GM18909 (cell line): Measurements from ENCODE around the gene TSTD1.
"Not testable (repeated sequence)": the region's sequence is repeated elsewhere in the genome, so short reads cannot be mapped to it uniquely, and the experiment has no call there.

ENCODE experiments used
- ATAC-seq: cut with Tn5 transposase; IDR thresholded peaks from one replicate; pipeline ENCODE4 v1.9.1; 2021; ENCODE audit warnings: mild to moderate bottlenecking; ENCODE audit not compliant: unreplicated experiment, poor library complexity

Gene TSTD1

DNA sequence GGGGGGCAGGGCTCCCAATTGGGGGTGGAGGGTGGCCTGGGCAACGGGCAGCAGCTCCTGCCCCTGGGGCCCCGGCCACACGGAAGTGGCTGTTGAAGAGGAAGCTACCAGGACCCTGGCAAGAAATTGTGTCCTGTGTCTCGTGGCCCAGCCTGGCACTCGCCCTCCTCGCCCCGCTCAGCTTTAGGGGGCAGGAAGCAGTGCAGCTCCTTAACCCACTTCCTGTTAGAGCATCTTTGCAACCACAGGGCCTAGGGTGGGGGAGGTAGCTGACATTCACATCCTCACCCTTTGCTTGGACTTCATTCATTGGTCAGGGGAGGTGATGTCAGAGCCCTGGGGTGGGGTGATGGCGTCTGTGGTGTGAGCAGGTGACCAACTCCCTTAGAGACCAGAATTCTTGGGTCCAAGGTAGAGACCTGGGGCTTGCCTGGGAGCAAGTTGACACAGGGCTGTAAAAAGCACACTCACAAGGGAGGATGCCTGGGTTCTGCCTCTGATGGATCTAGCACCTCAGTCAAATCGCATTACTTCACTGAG, 31.0 kb upstream of the TSTD1 start, which contains the start of gene ARHGAP30:
Gene ARHGAP30 (minus strand): TSS at position 161 of the 540 bp plus-strand sequence. CDS start 267 bp downstream, outside the sequence.
- ATAC-seq = peak; percentile 82

GRCh38 chr1:161069241-161069640, 30.5 kb upstream of the TSTD1 start:
- peak; percentile 3 for ATAC-seq

GRCh38 chr1:161068306-161069234, 29.8 kb upstream of the TSTD1 start:
- ATAC-seq = peak; percentile 58

DNA sequence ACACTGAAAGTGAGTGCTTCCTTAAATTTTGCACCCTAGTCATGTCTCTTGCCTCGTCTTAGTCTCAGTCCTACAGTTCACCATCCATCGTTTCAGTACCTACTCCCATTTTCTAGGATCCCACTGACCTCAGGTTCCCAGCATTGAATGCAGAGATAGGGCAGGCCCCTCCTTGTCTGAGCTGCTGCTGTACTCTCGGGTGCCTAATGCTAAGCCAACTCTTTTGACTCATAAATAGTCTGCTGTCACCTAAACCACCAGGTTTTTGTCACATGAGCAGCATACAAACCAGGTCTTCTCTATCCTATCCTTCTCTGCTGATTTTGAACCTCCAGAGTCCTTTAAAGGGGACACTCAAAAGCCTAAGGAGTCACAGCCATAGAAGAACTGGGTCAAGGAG, 27.9 kb upstream of the TSTD1 start:
- no peak for ATAC-seq

DNA sequence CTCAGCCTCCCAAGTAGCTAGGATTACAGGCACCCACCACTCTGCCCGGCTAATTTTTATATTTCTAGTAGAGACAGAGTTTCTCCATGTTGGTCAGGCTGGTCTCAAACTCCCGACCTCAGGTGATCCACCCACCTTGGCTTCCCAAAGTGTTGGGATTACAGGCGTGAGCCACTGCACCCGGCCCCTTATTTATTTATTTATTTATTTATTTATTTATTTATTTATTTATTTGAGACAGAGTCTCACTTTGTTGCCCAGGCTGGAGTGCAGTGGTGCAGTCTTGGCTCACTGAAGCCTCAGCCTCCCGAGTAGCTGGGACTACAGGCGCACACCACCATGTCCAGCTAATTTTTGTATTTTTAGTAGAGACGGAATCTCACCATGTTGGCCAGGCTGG, 26.9 kb upstream of the TSTD1 start:
- ATAC-seq = not testable (repeated sequence)

GRCh38 chr1:161063936-161064335, 25.2 kb upstream of the TSTD1 start:
- not testable (repeated sequence) for ATAC-seq

GRCh38 chr1:161061419-161061818, 22.7 kb upstream of the TSTD1 start:
- ATAC-seq = no peak

DNA sequence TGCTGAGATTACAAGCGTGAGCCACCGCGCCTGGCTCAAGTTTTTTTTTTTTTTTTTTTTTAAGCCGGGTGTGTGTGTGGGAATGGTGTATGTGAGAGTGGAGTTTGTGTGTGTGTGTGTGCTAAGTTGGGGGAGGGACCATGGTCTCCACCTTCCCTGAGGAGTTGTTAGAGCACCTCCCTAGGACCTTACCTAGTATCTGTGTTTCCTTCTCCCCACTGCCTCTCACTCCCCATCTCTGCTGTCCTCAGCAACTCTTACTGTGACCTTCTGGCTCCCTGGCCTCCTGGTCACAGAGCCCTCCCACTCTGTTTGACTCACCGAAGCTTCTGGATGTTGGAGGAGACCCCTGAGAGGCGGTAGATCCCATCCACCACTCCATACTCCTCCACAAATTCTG, 20.5 kb upstream of the TSTD1 start:
- no peak for ATAC-seq

GRCh38 chr1:161054805-161055204, 16.0 kb upstream of the TSTD1 start:
- no peak for ATAC-seq

DNA sequence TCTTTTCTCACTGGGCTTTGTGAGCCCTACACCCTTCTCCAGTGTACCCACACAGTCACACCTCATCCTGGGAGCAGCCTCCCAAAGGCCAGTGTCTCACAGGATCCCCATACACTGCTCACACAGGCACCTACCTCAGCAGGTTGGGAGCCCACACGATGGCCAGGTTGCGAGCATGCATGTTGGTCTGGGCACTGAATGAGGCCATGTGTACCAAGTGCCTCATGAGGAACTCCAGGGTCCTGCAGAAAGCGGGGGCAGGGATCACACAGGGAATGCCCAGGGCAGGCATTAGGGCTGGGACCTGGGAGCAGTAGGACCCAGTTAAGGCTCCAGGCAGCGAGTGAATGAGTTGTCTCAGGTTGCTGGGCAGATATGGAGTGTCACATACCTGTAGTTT, 15.5 kb upstream of the TSTD1 start:
- no peak for ATAC-seq

DNA sequence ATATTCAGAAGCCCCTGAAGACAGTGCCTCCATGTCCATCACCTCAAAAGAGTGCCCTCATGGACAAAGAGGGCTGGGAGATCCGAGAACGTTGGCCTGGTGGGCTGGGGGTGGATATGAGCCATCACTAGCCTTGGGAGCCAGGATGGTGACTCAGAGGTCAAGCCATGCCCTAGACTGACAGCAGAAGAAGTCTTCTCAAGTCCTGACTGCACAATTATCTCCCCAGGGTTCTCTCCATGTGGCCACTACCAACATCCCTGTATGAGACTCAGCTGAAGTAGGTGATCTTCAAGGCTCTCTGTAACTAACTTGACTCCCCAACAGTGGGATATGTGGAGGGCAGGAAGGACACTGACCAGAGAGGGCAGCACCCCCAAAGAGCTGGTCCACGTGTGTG, 14.1 kb upstream of the TSTD1 start:
- ATAC-seq = no peak

- ATAC-seq = no peak
These were observed 12.5 kb upstream of the TSTD1 start for GRCh38 chr1:161051219-161051618.

DNA sequence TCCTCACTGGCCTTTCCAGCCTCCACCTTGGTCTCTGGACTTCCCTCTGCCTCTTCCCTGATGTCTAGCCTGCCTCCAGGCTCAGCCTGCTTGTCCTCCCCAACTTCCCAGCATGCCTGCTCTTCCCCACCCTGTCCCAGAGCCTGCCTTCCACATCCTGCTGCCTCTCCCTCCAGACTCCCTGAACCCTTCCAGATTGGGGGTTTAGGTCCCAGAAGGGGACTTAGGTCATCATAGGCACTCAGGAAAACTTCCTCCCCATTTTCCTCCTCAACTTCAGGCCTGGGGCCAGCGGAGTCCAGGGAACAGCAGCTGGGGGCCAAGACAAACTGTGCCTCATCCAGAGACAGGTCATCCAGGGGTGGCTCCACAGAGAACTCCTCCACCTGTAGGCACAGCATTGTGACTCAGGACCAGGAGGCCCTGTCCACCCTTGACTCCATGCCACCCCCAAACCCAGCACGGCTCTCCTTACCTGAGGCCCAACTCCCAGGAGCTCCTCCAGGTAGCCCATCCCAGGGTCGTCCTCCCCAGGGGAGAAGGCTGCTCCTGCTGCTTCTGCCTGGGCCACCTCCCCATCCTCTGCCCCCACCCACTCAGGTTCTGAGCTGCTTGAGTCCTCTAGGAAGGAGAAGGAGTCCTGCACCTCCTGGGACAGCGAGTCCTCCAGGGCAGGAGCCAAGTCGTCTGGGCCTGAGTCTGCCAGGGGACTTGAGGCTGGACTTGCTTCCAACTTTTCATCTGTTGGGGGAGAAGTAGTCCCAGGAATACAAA, 10.4 kb upstream of the TSTD1 start:
- ATAC-seq = no peak

DNA sequence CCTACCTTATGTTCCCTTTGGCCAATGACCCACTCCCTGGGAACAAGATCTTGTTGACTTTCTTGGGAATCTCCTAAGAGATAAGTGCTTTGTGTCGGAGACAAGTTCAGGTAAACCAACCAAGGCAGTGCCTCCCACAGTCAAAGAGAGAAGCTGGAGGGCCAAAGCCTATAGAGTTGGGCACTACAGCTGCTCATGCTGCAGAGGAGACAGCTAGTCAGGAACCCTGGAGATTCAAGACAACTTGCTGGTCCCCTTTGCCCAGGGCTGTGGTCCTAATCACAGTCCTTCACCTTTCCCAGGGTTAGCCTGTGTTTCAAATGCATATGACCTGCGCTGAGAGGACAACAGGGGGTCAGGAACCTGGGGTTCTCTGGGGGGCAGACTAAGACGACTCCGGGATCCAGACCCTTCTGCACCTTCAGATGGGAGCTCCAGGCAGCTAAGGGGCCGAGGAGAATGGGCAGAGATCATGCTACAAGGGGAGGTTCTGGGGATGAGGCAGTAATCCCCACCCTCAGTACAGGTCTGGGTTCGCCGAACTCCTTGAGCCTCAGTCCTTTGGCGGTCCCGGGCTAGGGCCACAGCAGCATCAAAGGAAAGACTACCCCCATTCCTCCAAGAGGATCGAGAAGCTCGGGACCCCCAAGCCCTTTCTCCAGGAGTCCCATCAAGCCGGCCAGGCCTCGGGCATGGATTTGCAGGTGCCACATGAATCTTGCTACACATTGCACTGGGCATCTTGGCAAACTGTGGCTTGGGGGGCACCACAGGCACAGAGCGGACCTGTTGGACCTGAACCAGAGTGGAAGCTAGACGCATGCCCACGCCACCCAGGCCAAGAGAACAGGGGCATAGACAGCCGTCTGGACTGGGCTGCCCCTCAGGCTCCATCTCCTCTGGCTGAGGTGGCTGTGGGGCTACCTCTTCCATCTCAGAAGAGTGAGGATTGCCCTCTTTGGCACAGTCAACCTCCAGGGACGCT, 9.0 kb upstream of the TSTD1 start:
- ATAC-seq = no peak

- peak; percentile 30 for ATAC-seq
These were observed 8.0 kb upstream of the TSTD1 start for GRCh38 chr1:161046605-161047228.

GRCh38 chr1:161045736-161046604, 7.2 kb upstream of the TSTD1 start, which contains the start of gene USF1:
Gene USF1, minus strand, starts transcription at chr1:161045977. Its CDS starts 2,702 bp downstream, at chr1:161043275.
- ATAC-seq = peak; percentile 68

DNA sequence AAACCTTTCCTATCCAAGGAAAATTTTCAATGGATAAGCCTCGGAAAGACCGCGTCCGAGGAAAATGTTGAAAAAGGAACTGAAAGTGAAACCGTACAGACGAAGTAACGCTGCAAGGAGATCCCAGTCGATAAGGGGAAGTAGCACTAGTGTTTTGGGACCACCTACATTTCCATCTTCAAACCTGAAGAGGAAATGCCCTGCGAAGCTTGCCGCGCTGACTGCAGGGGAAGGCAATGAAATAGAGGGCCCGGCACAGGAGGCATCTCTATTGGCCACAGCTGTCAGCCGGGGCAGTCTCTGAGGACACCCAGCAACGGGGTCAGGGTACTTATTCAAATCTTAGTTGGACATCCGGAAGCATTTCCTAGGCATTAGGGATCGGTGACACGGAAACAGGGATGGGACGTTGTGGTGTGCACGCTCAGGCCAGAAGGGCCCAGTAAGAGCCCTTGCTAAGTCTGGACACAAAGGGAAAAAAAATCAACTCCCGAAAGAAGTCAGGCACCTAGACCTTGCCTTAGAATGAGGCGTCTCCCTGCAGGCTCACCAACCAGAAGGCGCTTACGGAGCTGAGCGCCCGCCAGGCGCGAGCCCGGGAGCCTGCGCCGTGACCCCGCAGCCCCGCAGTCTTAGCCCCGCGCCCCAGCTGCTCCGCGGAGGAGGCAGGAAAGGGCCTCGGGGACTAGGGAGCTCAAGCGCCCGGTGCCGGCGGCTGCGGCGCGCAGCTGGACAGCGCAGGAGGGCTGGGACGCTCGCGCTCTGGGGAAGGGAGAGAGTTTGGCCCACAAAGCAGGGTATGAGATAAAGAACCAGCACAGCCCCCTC, 6.4 kb upstream of the TSTD1 start:
- peak; percentile 55 for ATAC-seq
